ENCODE results near the gene MEGF9. TPM values are rescaled to one million over a fixed set of nuclear protein-coding genes. Genes with fewer than 3 reads are reported as not detected.

Gene MEGF9
- total and polyA plus RNA-seq, 8 donors, result 1.7 to 11.0 (median 5.0) TPM

GRCh38 chr9:120621941-120622340 is 92.3 kb downstream of the MEGF9 start:
- 96 to 97% methylated on average over 1 of the region's 1 CpG for WGBS, 2 donors
- intact Hi-C loops (cut with DNase I), result loop anchor here in 1 of 3 donors (10.0 kb wide), 1 partner anchor 83 kb away; no protein-coding TSS in a partner anchor
- no peaks in the 10 kb centered on the region for H3K27me3 ChIP-seq
- no peak overlapping the region for H3K4me3 ChIP-seq
- TF ChIP-seq, protein P1, sequence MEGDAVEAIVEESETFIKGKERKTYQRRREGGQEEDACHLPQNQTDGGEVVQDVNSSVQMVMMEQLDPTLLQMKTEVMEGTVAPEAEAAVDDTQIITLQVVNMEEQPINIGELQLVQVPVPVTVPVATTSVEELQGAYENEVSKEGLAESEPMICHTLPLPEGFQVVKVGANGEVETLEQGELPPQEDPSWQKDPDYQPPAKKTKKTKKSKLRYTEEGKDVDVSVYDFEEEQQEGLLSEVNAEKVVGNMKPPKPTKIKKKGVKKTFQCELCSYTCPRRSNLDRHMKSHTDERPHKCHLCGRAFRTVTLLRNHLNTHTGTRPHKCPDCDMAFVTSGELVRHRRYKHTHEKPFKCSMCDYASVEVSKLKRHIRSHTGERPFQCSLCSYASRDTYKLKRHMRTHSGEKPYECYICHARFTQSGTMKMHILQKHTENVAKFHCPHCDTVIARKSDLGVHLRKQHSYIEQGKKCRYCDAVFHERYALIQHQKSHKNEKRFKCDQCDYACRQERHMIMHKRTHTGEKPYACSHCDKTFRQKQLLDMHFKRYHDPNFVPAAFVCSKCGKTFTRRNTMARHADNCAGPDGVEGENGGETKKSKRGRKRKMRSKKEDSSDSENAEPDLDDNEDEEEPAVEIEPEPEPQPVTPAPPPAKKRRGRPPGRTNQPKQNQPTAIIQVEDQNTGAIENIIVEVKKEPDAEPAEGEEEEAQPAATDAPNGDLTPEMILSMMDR (IDR thresholded peaks at IDR 0.05), result no peak
- FAIRE-seq, result no peak
- no peaks in the 10 kb centered on the region for H3K36me3 ChIP-seq
- no peaks in the 10 kb centered on the region for H3K9me3 ChIP-seq
- no peak overlapping the region for H3K27ac ChIP-seq
- no peak for ATAC-seq
- no peak for DNase-seq
- H3K4me1 ChIP-seq, result peaks cover 8 to 12% (median 10%) of the 10 kb centered on the region in 3 donors

DNA sequence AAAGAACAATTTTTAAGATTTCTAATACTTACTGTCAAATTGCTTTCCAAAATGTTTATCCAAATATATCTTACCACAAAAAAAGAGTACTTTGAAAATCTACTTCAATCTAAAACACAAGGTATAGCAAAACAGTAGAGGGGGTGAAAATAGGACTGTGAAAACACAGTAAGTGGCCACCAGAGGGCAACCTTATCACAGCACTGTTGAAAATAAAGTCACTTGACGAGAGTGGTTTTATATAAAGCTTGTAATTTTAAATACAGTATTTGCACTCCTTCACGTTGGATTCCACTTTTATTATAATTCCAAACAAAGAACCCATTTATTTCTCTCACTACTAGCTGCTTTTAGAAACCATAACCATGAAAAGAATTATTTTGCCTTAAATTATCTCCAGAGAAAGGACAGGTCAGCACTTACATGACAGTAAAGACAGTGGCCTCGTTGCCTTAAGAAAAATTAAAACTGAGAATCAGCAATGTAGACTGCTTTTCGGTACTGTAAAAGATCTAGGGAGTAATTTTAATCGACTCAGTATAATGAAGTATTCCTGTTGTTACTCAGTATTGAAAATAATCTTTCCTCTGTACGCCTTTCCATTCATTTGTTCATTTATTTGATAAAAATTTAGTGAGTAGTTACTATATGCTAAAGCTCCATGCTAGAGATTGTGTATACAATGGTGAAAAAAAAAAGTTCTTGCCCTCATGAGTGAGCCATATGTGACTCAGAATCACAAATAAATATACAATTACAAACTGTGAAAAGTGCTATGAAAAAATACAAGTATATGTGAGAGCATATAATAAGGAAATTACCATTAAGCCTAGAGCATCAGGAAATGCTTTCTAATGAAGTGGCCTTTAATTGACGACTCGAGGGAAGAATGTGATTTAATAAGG is 94.3 kb downstream of the MEGF9 start:
- H3K27ac ChIP-seq, result no peak overlapping the region
- FAIRE-seq, result peak; percentile 95

GRCh38 chr9:120616966-120617935 is 97.0 kb downstream of the MEGF9 start:
- Histone ChIP-seq H3K4me3 (no peak overlapping the region), H3K27me3 (no peaks in the 10 kb centered on the region), H3K4me1 (peaks cover 0 to 7% (median 5%) of the 10 kb centered on the region in 3 donors), H3K27ac (no peak overlapping the region), H3K9me3 (no peaks in the 10 kb centered on the region), H3K36me3 (no peaks in the 10 kb centered on the region)
- FAIRE-seq (no peak), ATAC-seq (no peak), DNase-seq (no peak)
- intact Hi-C loops (cut with DNase I), result no loop called here
- TF ChIP-seq, protein P1 (IDR thresholded peaks at IDR 0.05), result no peak

More for the DNA sequence above, 94.3 kb downstream of the MEGF9 start:
- ATAC-seq (peak; percentile 93 to 99 (median 96)), DNase-seq (peak in 3 of 6 donors; percentile 44 to 69 (median 59))
- TF ChIP-seq, protein P1 (IDR thresholded peaks at IDR 0.05), result peak; percentile 71 to 82 (median 75)
- H3K4me3 ChIP-seq, result no peak overlapping the region
- no peaks in the 10 kb centered on the region for H3K36me3 ChIP-seq
- 30 to 31% methylated on average over 8 of the region's 8 CpGs for WGBS, 2 donors
- intact Hi-C loops (cut with DNase I), result loop anchor here in 1 of 3 donors (10.0 kb wide), 1 partner anchor 85 kb away; no protein-coding TSS in a partner anchor
- H3K9me3 ChIP-seq, result no peaks in the 10 kb centered on the region
- no peaks in the 10 kb centered on the region for H3K27me3 ChIP-seq
- peaks cover 0 to 7% (median 5%) of the 10 kb centered on the region in 3 donors for H3K4me1 ChIP-seq

DNA sequence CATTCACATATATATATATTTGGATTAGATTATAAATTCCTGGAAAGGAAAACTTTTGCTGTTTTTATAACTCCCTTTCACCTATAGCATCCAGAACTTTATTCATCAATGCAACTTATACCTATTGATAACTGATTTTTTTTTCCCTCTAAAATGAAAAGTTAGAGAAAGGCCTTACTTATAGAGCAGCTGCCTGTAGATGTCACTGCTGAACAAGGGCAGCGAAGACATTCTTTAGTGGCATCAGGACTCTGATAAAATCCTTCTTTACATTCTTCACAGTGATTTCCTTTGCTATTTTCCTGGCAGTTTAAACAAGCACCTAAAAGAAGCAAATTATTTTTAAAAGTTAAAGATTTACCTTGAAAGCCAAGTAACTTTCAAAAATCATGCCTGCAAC is 102.1 kb downstream of the MEGF9 start:
- Histone ChIP-seq H3K4me3 (no peak overlapping the region), H3K36me3 (no peaks in the 10 kb centered on the region), H3K4me1 (no peaks in the 10 kb centered on the region), H3K27me3 (no peaks in the 10 kb centered on the region), H3K27ac (no peak overlapping the region), H3K9me3 (no peaks in the 10 kb centered on the region)
- intact Hi-C loops (cut with DNase I), result no loop called here
- WGBS, 2 donors, result 96 to 97% methylated on average over 1 of the region's 1 CpG
- ATAC-seq, result no peak
- no peak for FAIRE-seq
- TF ChIP-seq, protein P1 (IDR thresholded peaks at IDR 0.05), result no peak
- no peak for DNase-seq

Measured in pancreas (tissue), 10 donors.